Upper lobe of left lung (tissue), 4 donors: Measurements from ENCODE around the gene CACNB2.

Experiments
- CTCF ChIP-seq, 6 experiments: fragments of 450-650 bp in 4 of 6; fragments of 200-600 bp in 2 of 6; sonication (generic) in 2 of 6; IDR thresholded peaks; one replicate each; pipeline ENCODE4 v1.5.1; 2016 to 2019; ENCODE audit warnings: antibody characterized with exemption in 6 of 6
- POLR2A ChIP-seq, 4 donors: fragments of 450-650 bp; IDR thresholded peaks; one replicate each; pipeline ENCODE4 v1.5.1; 2016 to 2017; ENCODE audit warnings: antibody characterized with exemption in 4 of 4, mild to moderate bottlenecking in 2 of 4

GRCh38 chr10:18417950-18418527 lies 277.8 kb downstream of the CACNB2 start:
- TF ChIP-seq POLR2A (IDR thresholded peaks at IDR 0.05), result no peak
- no peak for TF ChIP-seq CTCF (IDR thresholded peaks at IDR 0.05)
